Measurements from ENCODE around the gene ECI1.

- TF ChIP-seq EZH2 (IDR thresholded peaks at IDR 0.05) (no peak), POLR2AphosphoS5 (IDR thresholded peaks at IDR 0.05; ENCODE audit: borderline replicate concordance, low read depth, low read length) (no peak)
These were observed 45.0 kb downstream of the ECI1 start for GRCh38 chr16:2206420-2206779.

Data from SK-N-MC (cell line).